GM21515 (cell line): Measurements from ENCODE around the gene TMEM217.
"Not testable (repeated sequence)": the region's sequence is repeated elsewhere in the genome, so short reads cannot be mapped to it uniquely, and the experiment has no call there.

Experiments used
- ATAC-seq: cut with Tn5 transposase; IDR thresholded peaks from one replicate; pipeline ENCODE4 v1.9.1; 2021; ENCODE audit not compliant: unreplicated experiment

TMEM217 gene

DNA sequence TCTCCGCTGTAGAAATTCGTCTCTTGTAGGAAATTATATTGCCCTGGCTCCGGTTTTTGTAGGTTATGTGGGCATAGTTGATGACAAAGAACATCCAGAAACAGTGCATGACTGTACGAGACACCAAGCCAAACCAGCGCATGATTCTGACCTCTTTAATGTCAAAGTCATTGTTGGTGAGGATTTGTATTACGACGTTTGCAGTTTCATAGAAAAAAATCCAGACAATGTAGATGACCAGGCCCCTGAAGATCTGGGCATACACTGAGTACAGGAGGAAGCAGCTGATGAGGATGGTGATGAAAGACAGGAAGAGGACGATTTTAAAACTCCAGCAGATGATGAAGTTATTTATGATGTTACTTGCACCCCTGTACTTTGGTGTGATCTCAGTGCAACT, 39.4 kb downstream of the TMEM217 start:
- no peak for ATAC-seq

- ATAC-seq, result no peak
Observed at GRCh38 chr6:37218061-37218460, 39.9 kb downstream of the TMEM217 start.

- no peak for ATAC-seq
Observed at GRCh38 chr6:37212268-37212667, 45.7 kb downstream of the TMEM217 start.

GRCh38 chr6:37210313-37210968, 47.5 kb downstream of the TMEM217 start:
- ATAC-seq, result no peak

- no peak for ATAC-seq
Observed at GRCh38 chr6:37209461-37210205, 48.3 kb downstream of the TMEM217 start.

- ATAC-seq, result no peak
Observed at GRCh38 chr6:37208793-37209192, 49.2 kb downstream of the TMEM217 start.

- peak; percentile 65 for ATAC-seq
Observed at GRCh38 chr6:37207903-37208456, 50.0 kb downstream of the TMEM217 start.

- no peak for ATAC-seq
Observed at GRCh38 chr6:37206622-37207021, 51.3 kb downstream of the TMEM217 start.

GRCh38 chr6:37205997-37206340, 52.0 kb downstream of the TMEM217 start:
- no peak for ATAC-seq

DNA sequence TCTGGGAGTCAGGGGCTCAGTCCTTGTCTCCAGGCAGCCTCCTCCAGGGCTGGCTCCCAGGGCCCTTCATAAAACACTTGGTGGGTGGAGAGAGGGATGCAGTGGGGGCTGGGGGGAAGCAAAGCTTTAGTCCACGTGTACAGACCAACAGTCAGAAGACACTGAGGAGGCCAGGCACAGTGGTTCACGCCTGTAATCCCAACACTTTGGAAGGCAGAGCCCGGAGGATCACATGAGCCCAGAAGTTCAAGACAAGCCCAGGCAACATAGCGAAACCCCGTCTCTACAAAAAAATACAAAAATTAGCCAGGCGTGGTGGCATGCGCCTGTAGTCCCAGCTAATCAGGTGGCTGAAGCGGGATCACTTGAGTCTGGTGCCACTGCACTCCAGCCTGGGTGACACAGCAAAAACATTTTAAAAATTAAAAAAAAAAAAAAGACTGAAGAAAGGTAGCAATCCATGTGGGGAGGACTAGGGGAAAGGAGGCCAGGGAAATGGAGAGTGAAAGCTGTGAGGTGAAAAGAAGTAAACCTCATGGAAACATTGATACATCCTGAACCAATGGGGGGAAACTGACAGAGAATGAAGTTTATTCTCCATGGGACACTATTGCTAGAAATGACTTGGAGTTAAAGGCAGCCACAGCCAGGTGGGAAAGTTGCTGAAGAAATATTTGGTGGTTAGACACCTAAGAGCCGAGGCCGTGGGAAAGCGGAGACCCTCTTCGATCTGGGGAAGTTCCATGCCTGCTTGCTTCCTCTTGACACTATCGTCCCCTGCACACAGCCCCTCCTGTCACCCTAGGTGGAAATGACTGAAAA, 52.6 kb downstream of the TMEM217 start:
- no peak for ATAC-seq

GRCh38 chr6:37204014-37204751, 53.8 kb downstream of the TMEM217 start:
- no peak for ATAC-seq

GRCh38 chr6:37202788-37203491, 55.0 kb downstream of the TMEM217 start:
- ATAC-seq, result no peak

GRCh38 chr6:37201726-37202125, 56.2 kb downstream of the TMEM217 start:
- ATAC-seq, result no peak

GRCh38 chr6:37200085-37200484, 57.9 kb downstream of the TMEM217 start:
- no peak for ATAC-seq

GRCh38 chr6:37196451-37196850, 61.5 kb downstream of the TMEM217 start:
- ATAC-seq, result not testable (repeated sequence)

- ATAC-seq, result not testable (repeated sequence)
Observed at GRCh38 chr6:37194886-37195285, 63.1 kb downstream of the TMEM217 start.

DNA sequence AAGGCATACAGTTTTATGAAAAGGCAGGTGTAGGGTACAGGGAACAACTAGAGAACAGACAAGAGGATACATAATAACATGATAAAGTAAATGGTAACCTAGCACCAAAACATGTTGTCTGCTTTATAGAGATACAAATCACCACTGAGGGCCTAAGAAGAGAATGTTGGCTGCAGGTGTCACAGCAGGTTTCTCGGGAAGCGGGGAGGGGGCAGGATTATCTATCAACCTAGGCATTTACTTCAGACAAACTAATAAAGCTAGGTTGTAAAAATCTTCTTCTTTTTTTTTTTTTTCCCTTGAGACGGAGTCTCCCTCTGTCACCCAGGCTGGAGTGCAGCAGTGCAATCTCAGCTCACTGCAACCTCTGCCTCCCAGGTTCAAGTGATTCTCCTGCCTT, 65.3 kb downstream of the TMEM217 start:
- ATAC-seq, result no peak

- ATAC-seq, result no peak
Observed at GRCh38 chr6:37190159-37190535, 67.8 kb downstream of the TMEM217 start.

- no peak for ATAC-seq
Observed at GRCh38 chr6:37188962-37189510, 68.9 kb downstream of the TMEM217 start.
